Neural progenitor cell (in vitro differentiated cells): ENCODE results near the gene GNB3.

ENCODE experiments used
- CTCF ChIP-seq: fragments of 200-600 bp; sonication (generic); IDR thresholded peaks from 2 replicates; pipeline ENCODE4 v1.5.1; 2017; ENCODE audit warnings: antibody characterized with exemption, mild to moderate bottlenecking
- EZH2 ChIP-seq: fragments of 200-600 bp; sonication (generic); IDR thresholded peaks from 2 replicates; pipeline ENCODE4 v1.6.1; 2017; ENCODE audit warnings: antibody characterized with exemption, mild to moderate bottlenecking, moderate library complexity

- TF ChIP-seq EZH2, result no peak
- TF ChIP-seq CTCF, result peak; percentile 6
These were observed 21.4 kb upstream of the GNB3 start for GRCh38 chr12:6819106-6820030.
